ENCODE measurements around the gene PLAC9.

The PLAC9 gene

GRCh38 chr10:80159166-80159873, 26.8 kb downstream of the PLAC9 start:
- DNase-seq (ENCODE audit: low read depth in 2 of 2, low spot score in 1 of 2), result no peak

- no peak for DNase-seq (ENCODE audit: low read depth in 2 of 2, low spot score in 1 of 2)
These were observed 28.1 kb downstream of the PLAC9 start for GRCh38 chr10:80160361-80161320.

- no peak for DNase-seq (ENCODE audit: low read depth in 2 of 2, low spot score in 1 of 2)
These were observed 29.0 kb downstream of the PLAC9 start for GRCh38 chr10:80161321-80162083.

GRCh38 chr10:80163741-80164341, 31.3 kb downstream of the PLAC9 start:
- no peak for DNase-seq (ENCODE audit: low read depth in 2 of 2, low spot score in 1 of 2)

- no peak for DNase-seq (ENCODE audit: low read depth in 2 of 2, low spot score in 1 of 2)
These were observed 32.1 kb downstream of the PLAC9 start for GRCh38 chr10:80164596-80164995.

GRCh38 chr10:80165173-80165572, 32.6 kb downstream of the PLAC9 start:
- no peak for DNase-seq (ENCODE audit: low read depth in 2 of 2, low spot score in 1 of 2)

- DNase-seq (ENCODE audit: low read depth in 2 of 2, low spot score in 1 of 2), result no peak
These were observed 34.3 kb downstream of the PLAC9 start for GRCh38 chr10:80166581-80167470.

GRCh38 chr10:80167471-80168161, 35.1 kb downstream of the PLAC9 start:
- DNase-seq (ENCODE audit: low read depth in 2 of 2, low spot score in 1 of 2), result no peak

- no peak for DNase-seq (ENCODE audit: low read depth in 2 of 2, low spot score in 1 of 2)
These were observed 35.6 kb downstream of the PLAC9 start for GRCh38 chr10:80168162-80168511.

GRCh38 chr10:80168679-80169380, 36.3 kb downstream of the PLAC9 start:
- no peak for DNase-seq (ENCODE audit: low read depth in 2 of 2, low spot score in 1 of 2)

GRCh38 chr10:80170026-80170425, 37.5 kb downstream of the PLAC9 start:
- no peak for DNase-seq (ENCODE audit: low read depth in 2 of 2, low spot score in 1 of 2)

- DNase-seq (ENCODE audit: low read depth in 2 of 2, low spot score in 1 of 2), result no peak
These were observed 38.1 kb downstream of the PLAC9 start for GRCh38 chr10:80170641-80171040.

GRCh38 chr10:80171248-80171660, 38.7 kb downstream of the PLAC9 start:
- DNase-seq (ENCODE audit: low read depth in 2 of 2, low spot score in 1 of 2), result no peak

GRCh38 chr10:80172896-80173295, 40.4 kb downstream of the PLAC9 start:
- no peak for DNase-seq (ENCODE audit: low read depth in 2 of 2, low spot score in 1 of 2)

GRCh38 chr10:80173466-80173865, 40.9 kb downstream of the PLAC9 start:
- DNase-seq (ENCODE audit: low read depth in 2 of 2, low spot score in 1 of 2), result no peak

GRCh38 chr10:80174641-80175395, 42.3 kb downstream of the PLAC9 start:
- no peak for DNase-seq (ENCODE audit: low read depth in 2 of 2, low spot score in 1 of 2)

GRCh38 chr10:80176526-80176925, 44.0 kb downstream of the PLAC9 start:
- DNase-seq (ENCODE audit: low read depth in 2 of 2, low spot score in 1 of 2), result no peak
